ENCODE measurements around the gene PRR36.

- no peak for TF ChIP-seq CTCF (conservative IDR thresholded peaks at IDR 0.05)
- no peak for TF ChIP-seq EZH2 (IDR thresholded peaks at IDR 0.05; ENCODE audit: low read depth)
Observed at GRCh38 chr19:7923295-7924191, 49.4 kb upstream of the PRR36 start.
